Liver (tissue), 9 donors: Measurements from ENCODE around the gene RANGAP1. TPM values are rescaled to one million over a fixed set of nuclear protein-coding genes. Genes with fewer than 3 reads are reported as not detected.

Source experiments
- DNase-seq: peaks from one replicate; pipeline ENCODE4 v3.0.0-alpha.2; 2017; ENCODE audit warnings: low spot score
- H3K27ac ChIP-seq, 2 donors: one replicate each; pipeline ENCODE4 v1.7.0; 2013; ENCODE audit warnings: inconsistent platforms in 2 of 2, low read length in 2 of 2, control low read depth in 1 of 2, low read depth in 1 of 2, mild to moderate bottlenecking in 1 of 2
- H3K27me3 ChIP-seq, 4 donors: one replicate each; pipeline versions ENCODE4 v1.6.1 to v1.7.0; 2013; ENCODE audit warnings: low read length in 3 of 4, inconsistent platforms in 1 of 4, mild to moderate bottlenecking in 1 of 4, moderate library complexity in 1 of 4; ENCODE audit not compliant: control insufficient read depth in 4 of 4, insufficient read depth in 4 of 4
- H3K36me3 ChIP-seq, 4 donors: one replicate each; pipeline versions ENCODE4 v1.6.1 to v1.7.0; 2013; ENCODE audit warnings: low read length in 3 of 4, mild to moderate bottlenecking in 3 of 4, low read depth in 1 of 4, moderate library complexity in 1 of 4; ENCODE audit not compliant: control insufficient read depth in 4 of 4, insufficient read depth in 3 of 4
- H3K4me1 ChIP-seq, 4 donors: one replicate each; pipeline versions ENCODE4 v1.6.1 to v1.7.0; 2013; ENCODE audit warnings: low read length in 3 of 4, mild to moderate bottlenecking in 3 of 4, moderate library complexity in 1 of 4; ENCODE audit not compliant: control insufficient read depth in 4 of 4, insufficient read depth in 4 of 4
- H3K4me3 ChIP-seq, 3 donors: one replicate each; pipeline versions ENCODE4 v1.6.1 to v1.7.0; 2013; ENCODE audit warnings: low read length in 3 of 3, control low read depth in 1 of 3, low read depth in 1 of 3, mild to moderate bottlenecking in 1 of 3
- H3K9ac ChIP-seq, 2 donors: one replicate each; pipeline ENCODE4 v1.7.0; 2013; ENCODE audit warnings: low read length in 2 of 2, mild to moderate bottlenecking in 2 of 2, moderate library complexity in 2 of 2, control low read depth in 1 of 2, low read depth in 1 of 2
- H3K9me3 ChIP-seq, 4 donors: one replicate each; pipeline versions ENCODE4 v1.6.1 to v1.7.0; 2013; ENCODE audit warnings: low read length in 3 of 4; ENCODE audit not compliant: control insufficient read depth in 4 of 4
- ATF3 ChIP-seq: IDR thresholded peaks from 2 replicates; pipeline ENCODE4 v1.6.1; 2016; ENCODE audit warnings: antibody characterized with exemption
- CTCF ChIP-seq: fragments of 150-350 bp; IDR thresholded peaks from 2 replicates; pipeline ENCODE4 v1.5.1; 2017; ENCODE audit warnings: improper control_type of control experiment, low read depth, low read length; ENCODE audit not compliant: missing input control
- EGR1 ChIP-seq, 2 donors: IDR thresholded peaks; 2 replicates each; pipeline ENCODE4 v1.6.1; 2016 to 2018; ENCODE audit warnings: antibody characterized with exemption in 2 of 2, low read depth in 2 of 2
- FOXA1 ChIP-seq: IDR thresholded peaks from 2 replicates; pipeline ENCODE4 v1.6.1; 2016; ENCODE audit warnings: antibody characterized with exemption
- FOXA2 ChIP-seq: IDR thresholded peaks from 2 replicates; pipeline ENCODE4 v1.6.1; 2016; ENCODE audit warnings: antibody characterized with exemption
- GABPA ChIP-seq, 2 donors: IDR thresholded peaks in 1 of 2; conservative IDR thresholded peaks in 1 of 2; 2 replicates each; pipeline ENCODE4 v1.6.1; 2016; ENCODE audit warnings: antibody characterized with exemption in 2 of 2, mild to moderate bottlenecking in 1 of 2, moderate library complexity in 1 of 2
- HNF4A ChIP-seq, 2 donors: conservative IDR thresholded peaks; 2 replicates each; pipeline ENCODE4 v1.6.1; 2016; ENCODE audit warnings: antibody characterized with exemption in 2 of 2, mild to moderate bottlenecking in 2 of 2
- JUND ChIP-seq, 2 donors: IDR thresholded peaks; 2 replicates each; pipeline ENCODE4 v1.6.1; 2016; ENCODE audit warnings: antibody characterized with exemption in 2 of 2
- RAD21 ChIP-seq, 2 donors: IDR thresholded peaks; 2 replicates each; pipeline ENCODE4 v1.6.1; 2016; ENCODE audit warnings: antibody characterized with exemption in 2 of 2, mild to moderate bottlenecking in 2 of 2
- TAF1 ChIP-seq: conservative IDR thresholded peaks from 2 replicates; pipeline ENCODE4 v1.6.1; 2016; ENCODE audit warnings: antibody characterized with exemption, mild to moderate bottlenecking
- YY1 ChIP-seq: IDR thresholded peaks from 2 replicates; pipeline ENCODE4 v1.6.1; 2016; ENCODE audit warnings: antibody characterized with exemption, mild to moderate bottlenecking
- WGBS: extraction: QIAGEN DNeasy Blood & Tissue Kit; methylation state at CpG from one replicate; pipeline ENCODE4 v1.1.7; 2013; 5-methylcytosine and 5-hydroxymethylcytosine counted together
- polyA plus RNA-seq, 2 donors: library from polyadenylated mRNA; stranded (reverse) in 1 of 2; unstranded in 1 of 2; fragments of 200-250 nt in 1 of 2; fragments of >200 nt in 1 of 2; fragmentation: Nextera tagmentation in 1 of 2; extraction: Ambion mirVana in 1 of 2; gene quantifications; one replicate each; pipeline versions ENCODE4 v1.2.1 to v1.2.3, GENCODE V29; 2013 to 2015
- total RNA-seq, 2 donors: library from RNA; depleted of rRNA; stranded (reverse); fragments of >200 nt; gene quantifications; one replicate each; pipeline ENCODE4 v1.2.3, GENCODE V29; 2014
- TF ChIP-seq, protein P1 (sequence below): IDR thresholded peaks from 2 replicates; pipeline ENCODE4 v1.6.1; 2016; ENCODE audit warnings: antibody characterized with exemption
- TF ChIP-seq, protein P2 (sequence below): IDR thresholded peaks from 2 replicates; pipeline ENCODE4 v1.6.1; 2016; ENCODE audit warnings: antibody characterized with exemption, mild to moderate bottlenecking
- donor health status: healthy.
- donor health status: healthy.
- donor health status: healthy.
- donor health status: healthy.
- donor health status: healthy.

RANGAP1 gene
- total and polyA plus RNA-seq, 4 donors, result 12.0 to 40.3 (median 33.3) TPM

DNA sequence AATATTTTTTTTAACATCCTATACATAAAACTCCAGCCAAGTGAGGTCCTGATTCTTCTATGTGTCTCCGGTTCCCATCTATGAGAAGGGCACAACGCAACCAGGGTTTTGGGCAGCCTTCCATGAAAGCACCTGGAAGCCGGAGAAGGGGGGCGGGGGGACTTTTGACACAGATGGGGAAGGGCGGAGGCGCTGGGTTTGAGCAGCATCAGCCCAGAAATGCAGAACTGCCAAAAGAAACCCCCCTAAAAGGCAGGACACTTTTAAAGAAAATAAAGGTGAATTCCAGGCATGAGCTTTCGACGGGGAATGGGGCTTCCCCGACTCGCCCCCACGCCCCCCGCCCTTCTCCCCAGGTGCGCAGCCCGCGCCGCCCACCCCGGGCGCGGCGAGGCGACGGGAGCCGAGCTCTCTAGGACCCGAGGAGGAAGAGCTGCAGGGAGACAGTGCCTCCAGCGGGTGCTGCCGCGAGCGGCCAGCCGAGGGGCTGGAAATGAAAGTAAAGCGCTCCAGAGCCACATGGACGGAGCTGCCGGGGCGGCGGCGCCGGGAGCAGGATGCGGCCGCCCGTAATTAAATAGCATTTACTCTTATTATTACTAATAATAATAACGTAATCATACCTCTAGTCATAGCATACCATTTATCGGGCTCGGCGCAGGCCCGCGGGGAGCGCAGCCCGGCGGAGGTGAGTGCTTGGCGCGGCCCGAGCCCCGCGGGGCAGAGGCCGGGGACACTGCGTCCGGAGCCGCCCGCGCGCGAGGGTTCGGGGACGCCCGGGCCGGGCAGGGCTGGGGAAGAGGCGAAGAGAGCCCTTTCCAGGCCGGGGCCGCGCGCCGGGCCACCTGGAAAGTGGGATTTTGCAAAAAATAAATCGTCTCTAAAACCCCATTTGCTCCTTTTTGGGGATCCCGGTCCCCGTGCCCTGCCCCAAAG lies 15.4 kb upstream of the RANGAP1 start, which contains the start of gene ZC3H7B:
Gene ZC3H7B, plus strand, starts transcription at position 441 of the 936 bp plus-strand sequence. CDS start 19,136 bp downstream, outside the sequence.
- TF ChIP-seq RAD21 (IDR thresholded peaks at IDR 0.05), result peak; percentile 63 to 71
- TF ChIP-seq CTCF, result peak; percentile 46
- TF ChIP-seq JUND (IDR thresholded peaks at IDR 0.05), result no peak
- TF ChIP-seq YY1, result peak; percentile 93
- no peak for TF ChIP-seq FOXA2
- no peak for TF ChIP-seq HNF4A (conservative IDR thresholded peaks at IDR 0.05)
- TF ChIP-seq EGR1 (IDR thresholded peaks at IDR 0.05; ENCODE audit: low read depth in 2 of 2), result no peak
- TF ChIP-seq TAF1, result peak; percentile 28
- TF ChIP-seq, protein P1, sequence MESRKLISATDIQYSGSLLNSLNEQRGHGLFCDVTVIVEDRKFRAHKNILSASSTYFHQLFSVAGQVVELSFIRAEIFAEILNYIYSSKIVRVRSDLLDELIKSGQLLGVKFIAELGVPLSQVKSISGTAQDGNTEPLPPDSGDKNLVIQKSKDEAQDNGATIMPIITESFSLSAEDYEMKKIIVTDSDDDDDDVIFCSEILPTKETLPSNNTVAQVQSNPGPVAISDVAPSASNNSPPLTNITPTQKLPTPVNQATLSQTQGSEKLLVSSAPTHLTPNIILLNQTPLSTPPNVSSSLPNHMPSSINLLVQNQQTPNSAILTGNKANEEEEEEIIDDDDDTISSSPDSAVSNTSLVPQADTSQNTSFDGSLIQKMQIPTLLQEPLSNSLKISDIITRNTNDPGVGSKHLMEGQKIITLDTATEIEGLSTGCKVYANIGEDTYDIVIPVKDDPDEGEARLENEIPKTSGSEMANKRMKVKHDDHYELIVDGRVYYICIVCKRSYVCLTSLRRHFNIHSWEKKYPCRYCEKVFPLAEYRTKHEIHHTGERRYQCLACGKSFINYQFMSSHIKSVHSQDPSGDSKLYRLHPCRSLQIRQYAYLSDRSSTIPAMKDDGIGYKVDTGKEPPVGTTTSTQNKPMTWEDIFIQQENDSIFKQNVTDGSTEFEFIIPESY, result no peak
- TF ChIP-seq, protein P2, sequence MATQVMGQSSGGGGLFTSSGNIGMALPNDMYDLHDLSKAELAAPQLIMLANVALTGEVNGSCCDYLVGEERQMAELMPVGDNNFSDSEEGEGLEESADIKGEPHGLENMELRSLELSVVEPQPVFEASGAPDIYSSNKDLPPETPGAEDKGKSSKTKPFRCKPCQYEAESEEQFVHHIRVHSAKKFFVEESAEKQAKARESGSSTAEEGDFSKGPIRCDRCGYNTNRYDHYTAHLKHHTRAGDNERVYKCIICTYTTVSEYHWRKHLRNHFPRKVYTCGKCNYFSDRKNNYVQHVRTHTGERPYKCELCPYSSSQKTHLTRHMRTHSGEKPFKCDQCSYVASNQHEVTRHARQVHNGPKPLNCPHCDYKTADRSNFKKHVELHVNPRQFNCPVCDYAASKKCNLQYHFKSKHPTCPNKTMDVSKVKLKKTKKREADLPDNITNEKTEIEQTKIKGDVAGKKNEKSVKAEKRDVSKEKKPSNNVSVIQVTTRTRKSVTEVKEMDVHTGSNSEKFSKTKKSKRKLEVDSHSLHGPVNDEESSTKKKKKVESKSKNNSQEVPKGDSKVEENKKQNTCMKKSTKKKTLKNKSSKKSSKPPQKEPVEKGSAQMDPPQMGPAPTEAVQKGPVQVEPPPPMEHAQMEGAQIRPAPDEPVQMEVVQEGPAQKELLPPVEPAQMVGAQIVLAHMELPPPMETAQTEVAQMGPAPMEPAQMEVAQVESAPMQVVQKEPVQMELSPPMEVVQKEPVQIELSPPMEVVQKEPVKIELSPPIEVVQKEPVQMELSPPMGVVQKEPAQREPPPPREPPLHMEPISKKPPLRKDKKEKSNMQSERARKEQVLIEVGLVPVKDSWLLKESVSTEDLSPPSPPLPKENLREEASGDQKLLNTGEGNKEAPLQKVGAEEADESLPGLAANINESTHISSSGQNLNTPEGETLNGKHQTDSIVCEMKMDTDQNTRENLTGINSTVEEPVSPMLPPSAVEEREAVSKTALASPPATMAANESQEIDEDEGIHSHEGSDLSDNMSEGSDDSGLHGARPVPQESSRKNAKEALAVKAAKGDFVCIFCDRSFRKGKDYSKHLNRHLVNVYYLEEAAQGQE, result peak; percentile 48
- TF ChIP-seq GABPA (IDR thresholded peaks at IDR 0.05 in 1 of 2, conservative IDR thresholded peaks at IDR 0.05 in 1 of 2), result no peak
- TF ChIP-seq FOXA1, result no peak
- TF ChIP-seq ATF3, result no peak
- no peaks in the 10 kb centered on the region for H3K36me3 ChIP-seq
- no peaks in the 10 kb centered on the region for H3K27me3 ChIP-seq
- H3K4me3 ChIP-seq, result peak within 1 kb of the TSS; percentile 80 to 96 (median 81)
- peak within 1 kb of the TSS; percentile 95 to 98 for H3K27ac ChIP-seq
- H3K9ac ChIP-seq, result peak within 1 kb of the TSS; percentile 80 to 97
- peak; percentile 81 for DNase-seq
- peaks cover 2 to 24% (median 18%) of the 10 kb centered on the region in 4 donors for H3K4me1 ChIP-seq
- H3K9me3 ChIP-seq, result no peaks in the 10 kb centered on the region
- WGBS, result under 1% methylated on average over 74 of the region's 74 CpGs
